Pons (tissue), 1 donor: ENCODE results near the gene TRPM4.
"Not testable (repeated sequence)": the region's sequence is repeated elsewhere in the genome, so short reads cannot be mapped to it uniquely, and the experiment has no call there.

Experiments used
- DNase-seq: peaks from one replicate; pipeline ENCODE4 v3.0.0-alpha.2; 2016; ENCODE audit warnings: low spot score

Gene TRPM4

DNA sequence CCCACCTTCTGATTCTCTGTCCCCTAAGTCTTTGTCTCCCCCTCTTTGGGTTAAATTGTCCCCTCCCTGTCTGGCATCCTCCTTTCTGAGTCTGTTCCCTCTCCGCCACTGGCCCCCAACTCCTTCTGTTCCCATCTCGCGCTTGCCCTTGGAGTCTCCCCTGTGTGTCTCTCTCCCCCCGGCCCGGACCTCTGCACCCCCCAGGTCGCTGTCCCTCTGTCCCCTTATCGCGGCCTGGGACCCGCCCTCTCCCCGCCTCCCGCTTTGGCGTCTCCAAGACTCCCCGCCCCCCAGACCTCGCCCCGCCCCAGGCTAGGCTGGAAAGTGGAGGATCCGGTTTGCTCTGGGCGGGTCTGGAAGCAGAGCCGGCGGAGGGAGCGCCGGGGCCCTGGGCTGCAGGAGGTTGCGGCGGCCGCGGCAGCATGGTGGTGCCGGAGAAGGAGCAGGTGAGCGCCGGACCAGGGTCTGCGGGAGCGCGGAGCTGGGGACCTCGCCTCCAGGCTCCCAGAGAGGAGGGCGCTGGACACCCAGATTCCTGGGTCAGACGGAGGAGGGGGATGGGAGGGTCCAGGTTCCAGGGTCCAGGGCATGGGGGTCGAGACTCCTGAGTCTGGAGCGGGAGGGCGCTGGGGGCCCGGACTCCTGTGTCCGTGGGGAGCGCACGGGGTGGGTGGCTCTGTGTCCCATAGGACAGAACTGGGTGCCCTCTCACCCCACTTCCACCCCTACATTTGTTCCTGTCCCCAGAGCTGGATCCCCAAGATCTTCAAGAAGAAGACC, at the start of gene TRPM4:
TRPM4 (plus strand) TSS at position 348 of the 780 bp plus-strand sequence; CDS start at position 423, 75 bp downstream.
- peak; percentile 45 for DNase-seq

DNA sequence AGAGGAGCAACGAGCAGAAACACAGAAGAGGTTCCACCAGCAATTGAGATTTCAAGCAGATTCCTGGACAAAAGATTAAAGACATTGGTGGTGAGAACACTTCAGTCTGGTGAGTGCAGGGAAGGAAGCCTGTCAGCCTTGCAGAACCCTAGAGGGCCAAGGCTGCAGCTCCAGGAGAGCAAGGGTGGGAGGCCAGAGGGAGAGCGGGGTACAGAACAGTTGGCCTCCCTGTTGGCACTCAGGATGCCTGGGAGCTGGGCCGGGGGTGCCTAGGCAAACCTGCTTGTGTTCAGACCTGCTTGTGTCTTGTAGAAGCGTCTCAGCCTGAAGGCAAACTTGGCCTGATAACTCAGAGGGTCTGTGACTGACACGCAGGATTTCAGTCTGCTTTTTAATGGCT, 48.5 kb upstream of the TRPM4 start:
- DNase-seq: no peak

DNA sequence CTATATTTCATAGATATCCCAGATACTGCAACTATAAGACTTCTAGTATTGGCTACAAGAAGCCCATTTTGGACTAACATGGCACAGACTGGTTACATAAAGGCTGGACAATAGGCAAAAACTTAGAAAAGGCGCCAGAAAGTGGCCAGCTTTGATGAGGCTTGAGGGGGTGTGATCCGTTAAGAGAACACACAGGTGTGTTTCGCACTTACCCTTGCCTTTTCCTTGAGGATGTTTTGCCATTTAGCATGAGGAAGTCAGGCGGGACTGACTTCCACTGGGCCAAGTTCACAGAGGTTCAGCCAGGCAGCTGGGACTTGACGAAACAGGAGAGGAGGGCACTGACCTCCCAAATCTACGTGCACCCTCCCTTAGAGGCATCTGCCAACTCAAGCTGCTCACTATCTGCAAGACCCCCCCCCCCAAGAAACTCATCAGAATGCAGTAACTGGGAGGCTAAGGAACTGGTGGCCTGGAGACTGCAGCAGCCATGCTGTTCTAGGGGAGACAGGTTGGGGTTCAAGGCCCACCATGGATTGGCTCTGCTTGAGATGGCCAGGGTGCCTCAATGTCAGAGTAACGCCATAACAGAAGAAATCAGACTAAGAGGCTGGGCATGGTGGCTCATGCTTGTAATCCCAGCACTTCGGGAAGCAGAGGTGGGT, 47.9 kb upstream of the TRPM4 start:
- no peak for DNase-seq

DNA sequence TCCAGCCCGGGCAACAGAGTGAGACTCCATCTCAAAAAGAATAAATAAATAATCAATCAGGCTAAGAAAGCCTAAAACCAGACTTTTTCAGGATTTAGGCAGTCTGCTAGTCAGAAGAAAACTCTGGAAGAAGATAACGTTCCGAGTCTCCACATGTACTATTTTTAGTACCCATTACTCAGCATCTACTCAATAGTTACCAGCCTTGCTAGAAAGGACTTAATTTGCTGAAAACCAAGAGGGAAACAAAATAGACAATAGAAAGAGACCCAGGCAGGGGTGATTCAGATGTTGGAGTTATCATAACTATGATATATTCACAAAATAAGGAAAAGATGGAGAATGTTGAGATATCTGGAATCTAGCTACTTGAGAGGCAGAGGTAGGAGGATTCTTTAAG, 47.0 kb upstream of the TRPM4 start:
- DNase-seq: no peak

DNA sequence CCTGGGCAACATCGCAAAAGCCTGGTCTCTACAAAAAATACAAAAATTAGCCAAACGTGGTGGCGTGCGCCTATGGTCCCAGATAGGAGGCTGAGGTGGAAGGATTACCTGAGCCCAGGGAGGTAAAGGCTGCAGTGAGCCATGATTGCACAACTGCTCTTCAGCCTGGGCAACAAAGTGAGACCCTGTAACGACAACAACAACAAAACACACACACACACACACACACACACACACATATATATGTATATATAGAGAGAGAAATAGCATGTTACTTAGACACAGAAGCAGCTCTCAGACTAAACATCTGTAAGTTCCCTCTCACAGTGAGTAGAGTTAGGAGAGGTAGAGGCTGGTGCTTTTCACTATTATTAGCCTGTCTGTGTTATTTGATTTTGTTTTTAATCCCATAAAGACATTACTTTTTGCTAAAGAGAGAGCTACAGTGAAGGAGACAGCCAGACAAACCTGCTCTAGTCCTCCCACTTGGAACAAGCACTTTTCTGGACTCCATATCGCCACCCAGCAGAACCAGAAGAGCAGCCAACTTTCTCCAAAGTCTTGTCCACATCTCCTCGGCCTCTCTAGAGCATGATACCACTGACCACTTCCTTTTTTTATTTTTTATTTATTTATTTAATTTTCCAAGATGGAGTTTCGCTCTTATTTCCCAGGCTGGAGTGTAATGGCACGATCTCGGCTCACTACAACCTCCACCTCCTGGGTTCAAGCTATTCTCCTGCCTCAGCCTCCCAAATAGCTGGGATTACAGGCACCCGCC, 46.2 kb upstream of the TRPM4 start:
- no peak for DNase-seq

DNA sequence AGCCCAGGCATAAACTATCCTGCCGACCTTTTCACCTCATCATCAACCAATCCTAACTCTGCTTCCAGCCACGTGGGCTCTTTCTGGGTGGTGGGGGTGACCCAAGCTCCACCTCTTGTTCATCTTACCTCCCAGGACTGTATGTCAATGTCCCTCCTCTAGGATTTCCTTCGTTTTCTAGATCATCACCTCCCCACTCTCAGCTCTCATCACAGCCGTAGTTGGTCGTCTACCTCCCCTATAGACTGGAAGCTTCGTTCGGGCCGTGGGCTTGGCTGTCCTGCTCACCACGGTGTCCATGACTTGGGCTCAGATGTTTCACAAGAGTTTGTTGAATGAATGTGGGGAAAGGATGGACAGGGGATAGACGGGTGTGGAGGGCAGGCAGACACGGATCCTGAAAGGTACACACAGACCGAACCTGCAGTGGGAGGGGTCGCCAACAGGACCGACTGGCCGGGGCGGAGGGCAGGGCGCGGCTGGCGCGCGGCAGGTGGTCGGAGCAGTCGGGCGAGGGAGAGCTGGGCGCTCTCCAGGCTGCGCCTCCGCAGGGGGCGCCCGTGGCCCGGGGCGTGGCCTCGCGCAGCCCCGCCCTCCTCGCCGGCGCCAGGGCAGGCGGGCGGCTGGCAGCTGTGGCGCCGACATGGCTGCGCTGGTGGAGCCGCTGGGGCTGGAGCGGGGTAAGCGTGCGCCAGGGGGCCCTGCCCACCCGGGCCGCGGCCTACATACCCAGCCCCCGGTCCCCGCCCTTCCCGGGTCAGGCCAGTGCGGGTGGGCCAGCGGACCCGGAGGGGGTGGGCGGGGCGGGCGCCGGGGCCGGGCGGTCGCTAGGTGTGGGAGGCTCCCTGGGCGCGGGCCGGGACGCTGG, 43.6 kb upstream of the TRPM4 start, which contains the start of gene LIN7B:
LIN7B (plus strand) TSS at position 609 of the 868 bp plus-strand sequence; CDS start at position 644, 35 bp downstream.
- no peak for DNase-seq

DNA sequence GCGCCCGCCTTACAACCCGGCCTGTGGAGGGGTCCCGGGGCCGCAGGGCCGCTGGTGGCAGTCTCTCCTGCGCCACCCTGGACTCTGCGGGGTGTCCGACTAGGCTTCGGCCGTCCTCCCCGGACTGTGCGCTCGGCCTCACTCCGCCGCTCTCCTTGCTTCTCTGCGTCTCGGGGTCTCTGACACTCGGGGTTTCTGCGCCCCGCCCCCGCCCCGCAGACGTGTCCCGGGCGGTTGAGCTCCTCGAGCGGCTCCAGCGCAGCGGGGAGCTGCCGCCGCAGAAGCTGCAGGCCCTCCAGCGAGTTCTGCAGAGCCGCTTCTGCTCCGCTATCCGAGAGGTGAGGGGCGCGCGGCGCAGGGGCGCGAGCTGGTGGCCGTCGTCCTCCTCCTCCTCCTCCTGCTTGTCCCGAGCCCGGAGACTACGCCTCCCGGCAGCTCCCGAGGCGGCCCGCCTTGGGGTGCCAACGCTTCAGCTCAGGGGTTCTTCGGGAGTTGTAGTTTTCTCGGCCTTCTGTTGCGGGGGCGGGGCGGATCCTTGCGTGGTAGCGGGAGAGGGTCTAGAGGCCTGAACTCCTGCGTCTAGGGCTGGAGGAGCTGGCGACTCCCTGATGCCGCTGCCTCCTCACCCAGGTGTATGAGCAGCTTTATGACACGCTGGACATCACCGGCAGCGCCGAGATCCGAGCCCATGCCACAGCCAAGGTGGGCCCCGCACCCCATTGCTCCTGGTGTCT, 42.8 kb upstream of the TRPM4 start:
- DNase-seq: peak; percentile 48

DNA sequence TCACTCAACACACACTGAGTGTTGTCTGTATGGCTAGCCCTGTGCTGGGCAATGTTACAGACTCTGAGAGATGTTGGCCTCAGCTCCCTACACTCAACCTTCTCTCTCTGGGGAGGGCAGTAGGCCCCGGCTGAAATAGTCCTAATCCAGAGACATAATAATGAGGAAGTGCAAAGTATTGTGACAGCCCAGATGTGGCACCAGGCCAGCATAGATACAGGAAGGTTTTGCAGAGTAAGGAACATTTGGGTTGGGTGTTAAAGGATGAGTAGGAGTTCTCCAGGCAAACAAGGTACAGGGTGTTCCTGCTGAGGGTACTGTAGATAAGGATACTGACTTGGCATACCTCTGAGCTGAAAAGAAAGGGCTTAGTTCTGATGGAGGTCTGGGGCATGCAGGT, 41.0 kb upstream of the TRPM4 start:
- no peak for DNase-seq

DNA sequence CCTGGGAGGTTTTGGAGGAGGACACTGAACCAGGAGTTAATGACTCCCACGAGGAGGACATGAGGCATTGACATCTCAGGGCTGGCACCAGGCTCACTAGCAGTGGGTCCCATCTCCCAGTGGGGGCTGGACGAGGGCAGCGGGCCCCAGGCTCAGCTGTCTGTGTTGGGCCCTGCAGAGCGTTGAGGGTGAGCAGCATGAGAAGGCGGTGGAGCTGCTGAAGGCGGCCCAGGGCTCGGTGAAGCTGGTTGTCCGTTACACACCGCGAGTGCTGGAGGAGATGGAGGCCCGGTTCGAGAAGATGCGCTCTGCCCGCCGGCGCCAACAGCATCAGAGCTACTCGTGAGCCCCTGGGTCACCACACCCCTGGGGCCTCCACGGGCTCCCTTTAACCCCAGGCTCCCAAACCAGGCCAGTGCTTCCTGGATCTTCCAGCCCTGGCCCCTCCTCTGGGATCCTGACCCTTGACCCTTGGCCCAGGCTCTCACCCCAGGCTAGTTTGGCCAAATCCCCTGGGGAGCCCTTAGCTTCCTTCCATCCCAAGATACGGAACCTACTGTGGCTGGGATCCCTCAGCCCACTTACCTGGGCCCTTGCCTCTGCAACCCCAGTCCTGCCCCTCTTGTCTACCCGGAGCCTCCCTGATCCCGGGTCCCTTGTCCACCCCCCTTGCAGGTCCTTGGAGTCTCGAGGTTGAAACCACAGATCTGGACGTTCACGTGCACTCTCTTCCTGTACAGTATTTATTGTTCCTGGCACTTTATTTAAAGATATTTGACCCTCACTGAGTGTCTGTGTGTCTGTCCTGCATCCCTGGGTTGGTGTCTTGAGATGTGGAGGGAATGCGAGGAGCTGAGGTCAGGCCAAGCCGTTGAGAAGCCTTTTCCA, 39.7 kb upstream of the TRPM4 start:
- no peak for DNase-seq

DNA sequence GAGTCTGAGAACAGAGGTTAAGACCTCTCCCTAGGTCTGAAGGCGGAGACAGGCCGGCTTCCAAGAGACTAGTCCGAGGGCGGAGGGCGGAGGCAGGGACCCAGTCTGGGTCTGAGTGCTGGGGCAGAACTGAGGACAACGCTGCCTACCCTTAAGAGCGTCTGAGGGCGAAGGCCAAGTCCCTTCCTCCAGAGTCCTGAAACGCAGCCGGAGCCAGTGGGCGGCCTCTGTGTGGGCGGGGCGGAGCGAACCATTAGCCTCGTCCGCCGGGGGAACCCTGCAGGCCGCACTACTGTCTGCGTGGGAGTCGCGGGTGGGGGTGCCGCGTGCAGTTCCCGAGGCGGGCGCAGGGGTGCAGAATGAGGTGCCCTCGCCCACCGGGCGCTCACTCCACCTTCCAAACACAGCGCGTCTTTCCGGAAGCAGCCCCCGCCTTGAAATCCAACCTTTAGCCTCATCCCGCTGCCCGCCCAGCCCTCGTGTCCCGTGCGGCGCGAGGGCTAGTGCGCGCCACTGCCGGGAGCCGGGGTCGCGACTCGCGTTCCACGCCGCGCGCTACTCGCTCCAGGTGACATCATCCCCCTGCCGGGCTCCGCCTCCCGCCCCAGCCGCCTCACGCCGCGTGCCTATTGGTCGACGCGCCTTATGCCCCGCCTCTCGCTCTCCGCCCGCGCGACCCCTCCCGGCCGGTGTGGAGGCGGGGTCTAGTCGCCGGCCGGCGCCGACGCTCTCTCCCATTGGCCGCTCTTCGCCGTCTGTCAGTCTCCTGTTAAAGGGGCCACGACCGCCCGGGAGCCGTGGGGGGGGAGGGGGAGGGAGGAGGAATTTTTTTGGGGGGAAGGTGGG, 38.8 kb upstream of the TRPM4 start, which contains the start of gene C19orf73:
C19orf73 (minus strand) TSS at position 579 of the 846 bp plus-strand sequence; CDS start at position 458, 121 bp downstream.
- peak; percentile 94 for DNase-seq

DNA sequence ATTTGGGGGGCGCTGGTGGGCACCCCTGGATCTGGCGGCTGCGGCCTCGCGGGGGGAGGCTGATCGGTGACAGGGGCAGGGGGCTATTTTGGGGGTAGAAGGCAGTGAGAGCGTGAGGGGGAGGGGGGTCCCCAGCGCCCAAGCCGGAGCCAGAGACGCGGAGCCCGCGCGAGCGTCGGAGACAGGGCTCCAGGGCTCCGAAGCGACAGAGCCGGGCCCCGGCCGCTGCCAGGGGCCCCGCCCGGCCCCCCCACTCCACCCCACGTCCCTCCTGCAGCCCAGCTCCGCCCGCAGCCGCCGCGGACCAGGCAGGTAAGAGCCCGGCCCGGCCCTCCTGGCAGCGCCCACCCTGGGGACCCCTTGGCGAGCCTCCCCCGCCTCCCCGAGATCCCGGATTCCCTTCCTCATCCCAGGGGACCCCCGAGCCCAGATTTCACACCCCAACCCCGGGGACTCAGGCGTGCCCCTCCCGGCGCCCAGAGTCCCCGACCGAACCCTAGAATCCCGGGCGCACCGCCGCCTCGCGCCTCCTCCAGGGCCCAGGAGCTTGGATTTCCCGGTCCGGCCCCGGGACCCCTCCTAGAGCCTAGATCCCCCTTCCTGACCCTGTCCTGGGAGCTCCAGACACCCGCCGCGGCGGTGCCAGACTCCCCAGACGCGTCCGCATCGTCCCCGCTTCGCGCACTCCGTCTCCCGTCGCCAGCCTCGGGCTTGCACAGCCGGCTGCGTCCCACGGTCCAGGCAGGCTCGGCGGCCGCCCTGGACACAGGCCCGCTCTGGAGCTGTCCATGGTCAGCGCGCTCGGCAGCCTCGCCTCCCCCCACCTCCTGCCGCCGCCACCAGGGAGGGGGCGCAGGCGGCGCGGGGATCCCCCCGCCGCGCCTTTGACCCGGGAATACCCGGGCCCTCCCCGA, 37.9 kb upstream of the TRPM4 start, which contains the start of gene PPFIA3:
PPFIA3 (plus strand) TSS at position 134 of the 914 bp plus-strand sequence. CDS start 8,330 bp downstream, outside the sequence.
- no peak for DNase-seq

DNA sequence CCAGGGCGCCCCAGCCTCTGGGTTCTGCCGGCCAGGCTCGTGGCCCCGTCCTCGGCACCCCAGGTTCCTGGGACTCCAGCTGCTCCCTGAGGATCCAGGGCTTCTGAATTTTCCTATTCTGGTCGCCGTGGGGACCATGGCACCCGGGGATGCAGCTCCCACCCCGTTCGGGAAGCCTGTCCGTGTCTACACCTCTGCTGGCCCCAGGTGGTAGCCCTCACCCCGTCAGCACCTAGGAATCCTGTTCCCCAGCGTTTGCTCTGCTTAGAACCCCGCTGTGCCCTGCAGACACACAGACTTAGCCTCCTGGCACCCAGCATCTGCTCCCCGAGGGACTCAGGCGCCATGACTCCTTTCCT, 37.3 kb upstream of the TRPM4 start:
- no peak for DNase-seq

DNA sequence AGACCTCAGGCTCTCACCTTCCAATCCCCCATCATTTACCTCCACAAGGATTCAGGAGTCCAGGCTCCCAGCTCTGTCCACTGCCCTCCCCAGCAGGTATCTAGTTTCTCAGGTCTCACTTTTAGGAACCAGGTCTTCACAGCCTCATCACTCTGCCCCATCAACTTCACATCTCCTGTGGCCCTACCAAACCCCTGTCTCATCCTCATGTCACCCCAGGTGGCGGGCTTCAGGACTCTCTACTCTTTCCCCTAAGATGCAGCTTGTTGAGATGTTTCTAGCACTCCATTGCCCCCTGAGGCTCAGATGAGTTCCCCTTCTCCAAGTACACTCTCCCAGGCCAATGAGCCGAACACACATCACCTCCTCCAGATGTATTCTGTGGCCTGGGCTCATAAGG, 36.7 kb upstream of the TRPM4 start:
- no peak for DNase-seq

DNA sequence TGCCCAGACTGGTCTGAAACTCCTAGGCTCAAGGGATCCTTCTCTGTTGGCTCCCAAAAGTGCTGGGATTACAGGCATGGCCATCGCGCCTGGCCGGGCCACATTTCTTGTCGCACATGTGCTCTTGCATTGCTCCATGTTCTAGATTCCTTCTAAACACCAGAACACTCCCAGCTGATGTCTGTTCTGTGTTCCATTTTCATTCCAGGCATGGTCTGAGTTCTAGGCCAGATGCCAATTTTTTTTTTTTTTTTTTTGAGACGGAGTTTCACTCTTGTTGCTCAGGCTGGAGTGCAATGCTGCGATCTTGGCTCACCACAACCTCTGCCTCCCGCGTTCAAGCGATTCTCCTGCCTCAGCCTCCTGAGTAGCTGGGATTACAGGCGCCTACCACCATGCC, 35.8 kb upstream of the TRPM4 start:
- DNase-seq: not testable (repeated sequence)

DNA sequence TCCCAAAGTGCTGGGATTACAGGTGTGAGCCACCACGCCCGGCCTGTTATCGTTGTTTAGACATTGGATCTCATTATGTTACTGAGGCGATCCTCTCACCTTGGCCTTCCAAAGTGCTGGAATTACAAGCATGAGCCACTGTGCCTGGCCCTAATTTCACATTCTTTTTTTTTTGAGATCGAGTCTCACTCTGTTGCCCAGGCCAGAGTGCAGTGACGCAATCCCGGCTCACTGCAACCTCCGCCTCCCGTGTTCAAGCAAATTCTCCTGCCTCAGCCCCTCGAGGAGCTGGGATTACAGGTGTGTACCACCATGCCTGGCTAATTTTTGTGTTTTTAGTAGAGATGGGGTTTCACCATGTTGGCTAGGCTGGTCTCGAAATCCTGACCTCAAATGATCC, 34.3 kb upstream of the TRPM4 start:
- DNase-seq: not testable (repeated sequence)

DNA sequence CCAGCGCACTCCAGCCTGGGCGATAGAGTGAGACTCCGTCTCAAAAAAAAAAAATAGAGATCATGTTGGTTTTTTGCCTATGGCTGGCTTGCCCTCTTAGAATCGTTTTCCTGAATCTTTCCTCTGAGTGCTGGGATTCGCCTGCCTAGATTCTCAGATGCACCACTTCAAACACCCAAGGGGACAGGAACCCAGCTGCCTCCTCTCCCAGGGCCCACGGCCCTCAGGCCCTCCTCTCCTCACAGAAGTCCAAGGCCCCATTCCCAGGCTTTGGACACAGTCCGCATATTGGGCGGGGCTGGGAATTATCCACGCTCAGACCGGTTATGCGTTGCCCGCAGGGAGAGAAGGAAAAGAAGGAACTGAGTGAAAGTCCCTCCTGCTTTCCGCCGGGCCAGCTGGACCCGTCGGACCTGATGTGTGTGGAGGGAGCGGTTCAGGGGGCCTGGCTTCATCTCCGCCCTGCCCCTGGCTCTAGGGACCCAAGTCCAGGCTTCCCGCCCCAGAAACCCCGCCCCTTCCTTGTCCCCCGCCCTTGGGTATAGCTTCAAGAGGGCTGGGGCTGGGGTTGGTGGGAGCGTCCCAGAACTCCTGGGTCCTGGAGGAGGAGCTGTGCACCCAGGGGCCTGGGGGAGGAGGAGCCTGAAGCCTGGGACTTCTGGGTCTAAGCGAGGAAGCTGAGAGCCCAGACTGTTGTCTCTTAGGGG, 32.4 kb upstream of the TRPM4 start:
- no peak for DNase-seq

DNA sequence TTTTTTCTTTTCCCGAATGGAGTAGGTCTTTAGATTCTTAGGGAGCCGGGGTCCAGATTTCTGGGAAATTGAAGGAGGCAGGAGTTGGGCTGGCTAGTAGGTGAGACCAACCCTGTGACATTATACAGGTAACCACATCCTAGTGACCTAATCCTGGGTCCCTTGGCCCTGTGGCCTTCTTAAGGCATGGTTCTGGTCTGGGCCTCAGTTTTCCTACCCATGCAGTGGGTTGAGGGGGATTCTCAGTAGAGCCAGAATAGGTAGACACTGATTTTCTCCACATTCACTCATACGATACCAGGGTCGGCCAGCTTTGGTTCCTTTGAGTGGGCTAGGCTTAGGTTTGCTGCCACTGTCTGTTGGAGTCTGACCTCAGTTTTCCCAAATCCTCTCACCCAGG, 31.0 kb upstream of the TRPM4 start:
- DNase-seq: no peak
